HG02763 (cell line): ENCODE results near the gene ZNF415.
"Not testable (repeated sequence)": the region's sequence is repeated elsewhere in the genome, so short reads cannot be mapped to it uniquely, and the experiment has no call there.

Experiments used
- ATAC-seq: cut with Tn5 transposase; IDR thresholded peaks from one replicate; pipeline ENCODE4 v1.9.1; 2021; ENCODE audit warnings: mild to moderate bottlenecking, moderate library complexity; ENCODE audit not compliant: unreplicated experiment

ZNF415 gene

DNA sequence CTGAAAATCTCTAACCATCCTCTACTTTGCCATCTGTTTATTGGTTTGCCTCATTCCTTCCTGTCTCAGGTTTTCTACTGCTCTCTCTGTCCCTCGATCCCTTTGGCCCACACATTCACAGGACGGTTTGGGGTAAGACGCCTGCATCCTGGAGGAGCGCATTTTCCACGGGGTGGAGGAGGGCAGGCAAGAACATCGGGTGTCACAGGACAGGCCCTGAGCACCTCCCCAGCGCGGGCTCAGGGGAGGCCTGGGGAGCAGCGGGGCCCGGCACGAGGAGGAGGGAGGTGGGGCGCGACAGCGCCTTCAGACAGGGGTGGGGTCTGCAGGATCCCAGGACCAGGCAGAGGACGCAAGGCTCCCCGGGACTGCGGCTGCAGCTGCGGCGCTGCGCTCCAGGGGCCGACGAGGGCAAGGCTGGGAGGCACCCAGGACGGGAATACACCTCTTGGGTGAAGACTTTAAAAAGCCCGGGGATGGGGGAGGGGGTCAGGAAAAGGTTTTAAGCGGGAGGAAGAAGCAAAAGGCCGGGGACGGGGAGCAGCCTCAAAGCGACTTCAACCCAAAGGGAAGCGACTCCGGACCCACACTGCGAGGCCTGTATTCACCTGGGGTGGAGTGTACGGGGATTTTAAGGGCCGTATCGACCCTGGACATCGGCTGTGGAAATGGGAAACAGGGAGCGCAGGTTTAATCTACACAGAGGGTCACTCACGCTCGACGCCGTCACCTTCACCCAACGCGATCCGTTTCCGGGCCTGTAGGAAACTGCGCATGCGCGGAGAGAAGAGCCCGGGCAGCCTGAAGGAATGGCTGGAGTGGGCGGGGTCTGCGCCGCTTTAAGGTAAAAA is at the start of gene ZNF415:
TSS of gene ZNF415 (minus strand) at position 770 of the 851 bp plus-strand sequence. CDS start 10,234 bp downstream, outside the sequence.
- ATAC-seq = no peak

DNA sequence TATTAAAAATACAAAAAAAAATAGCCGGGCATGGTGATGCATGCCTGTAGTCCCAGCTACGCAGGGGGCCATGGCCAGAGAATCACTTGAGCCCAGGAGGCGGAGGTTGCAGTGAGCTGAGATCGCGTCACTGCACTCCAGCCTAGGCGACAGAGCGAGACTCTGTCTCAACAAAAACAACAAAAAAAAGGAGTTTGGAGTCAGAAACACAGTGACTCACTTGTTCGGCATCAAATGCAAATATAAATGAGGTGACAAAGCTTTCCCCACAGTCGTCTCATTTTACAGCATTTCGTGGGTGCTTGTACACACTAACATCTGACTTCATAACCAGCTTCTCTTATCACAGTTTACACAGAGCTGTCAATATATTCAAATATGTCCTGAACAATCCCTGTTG is 49.5 kb upstream of the ZNF415 start:
- no peak for ATAC-seq

- ATAC-seq = no peak
Measured at GRCh38 chr19:53177986-53178385, 45.3 kb upstream of the ZNF415 start.

DNA sequence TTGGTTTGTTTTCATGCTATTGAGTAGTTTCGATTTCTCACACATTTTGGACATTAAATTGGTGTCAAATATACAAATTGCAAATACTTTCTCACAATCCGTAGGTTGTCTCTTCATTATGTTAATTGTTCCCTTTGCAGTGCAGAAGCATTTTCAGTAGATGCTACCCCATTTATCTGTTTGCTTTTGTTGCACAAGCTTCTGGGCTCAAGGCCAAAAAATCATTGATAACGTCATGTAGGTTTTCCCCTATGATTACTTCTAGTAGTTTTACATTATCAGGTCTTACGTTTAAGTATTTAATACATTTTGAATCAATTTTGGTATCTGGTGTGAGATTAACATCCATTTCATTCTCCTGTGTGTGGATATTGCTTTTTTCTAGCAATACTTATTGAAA is 40.2 kb upstream of the ZNF415 start:
- ATAC-seq = no peak

DNA sequence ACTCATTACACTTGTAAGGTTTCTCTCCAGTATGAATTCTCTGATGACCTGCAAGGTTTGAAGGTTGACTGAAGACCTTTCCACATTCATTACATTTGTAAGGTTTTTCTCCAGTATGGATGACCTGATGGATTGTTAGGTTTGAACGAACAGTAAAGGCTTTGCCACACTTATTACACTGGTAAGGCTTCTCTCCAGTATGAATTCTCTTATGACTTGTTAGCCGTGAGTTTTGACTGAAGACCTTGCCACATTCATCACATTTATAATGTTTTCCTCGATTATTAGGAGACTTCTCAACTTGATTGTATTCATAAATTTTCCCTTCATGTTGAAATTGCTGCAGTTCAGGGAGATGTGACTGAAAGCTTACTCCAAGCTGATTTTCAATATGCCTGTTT is 33.0 kb upstream of the ZNF415 start:
- ATAC-seq = no peak

DNA sequence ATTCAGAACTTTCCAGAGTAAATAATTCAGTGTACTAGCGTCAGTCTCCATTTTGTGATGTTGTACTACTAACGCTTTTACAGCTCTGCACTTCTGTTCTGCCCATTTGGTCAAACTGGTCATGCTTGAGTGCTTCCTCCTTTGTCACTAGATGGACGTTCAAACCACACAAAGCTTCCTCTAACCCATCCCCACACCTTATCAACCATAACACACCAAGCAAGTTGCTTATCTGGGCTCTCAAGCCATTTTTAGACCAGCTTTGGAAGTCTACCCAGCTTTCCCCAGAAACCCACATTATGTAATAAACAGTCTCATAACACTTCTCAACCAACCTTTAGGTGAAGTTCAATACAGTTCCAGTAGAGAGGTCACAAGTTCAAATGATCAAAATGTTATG is 28.4 kb upstream of the ZNF415 start:
- ATAC-seq = no peak

DNA sequence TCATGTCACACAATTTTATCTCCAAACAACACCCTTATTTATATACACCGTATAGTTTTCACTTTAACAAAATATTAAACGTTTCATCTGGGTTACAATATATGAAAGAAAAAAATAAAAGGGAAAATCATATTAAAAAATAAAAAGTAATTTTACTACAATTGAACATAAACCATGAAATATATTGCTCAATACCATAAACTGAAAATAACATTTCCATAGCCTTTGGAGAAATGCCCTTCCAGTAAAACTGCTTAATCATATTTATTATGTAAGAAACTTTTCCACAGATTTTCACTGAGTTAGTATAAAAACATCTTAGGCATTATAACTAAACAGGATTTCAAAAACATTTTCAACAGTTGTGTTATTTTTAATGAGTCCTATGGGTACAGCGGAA is 27.6 kb upstream of the ZNF415 start:
- ATAC-seq = no peak

DNA sequence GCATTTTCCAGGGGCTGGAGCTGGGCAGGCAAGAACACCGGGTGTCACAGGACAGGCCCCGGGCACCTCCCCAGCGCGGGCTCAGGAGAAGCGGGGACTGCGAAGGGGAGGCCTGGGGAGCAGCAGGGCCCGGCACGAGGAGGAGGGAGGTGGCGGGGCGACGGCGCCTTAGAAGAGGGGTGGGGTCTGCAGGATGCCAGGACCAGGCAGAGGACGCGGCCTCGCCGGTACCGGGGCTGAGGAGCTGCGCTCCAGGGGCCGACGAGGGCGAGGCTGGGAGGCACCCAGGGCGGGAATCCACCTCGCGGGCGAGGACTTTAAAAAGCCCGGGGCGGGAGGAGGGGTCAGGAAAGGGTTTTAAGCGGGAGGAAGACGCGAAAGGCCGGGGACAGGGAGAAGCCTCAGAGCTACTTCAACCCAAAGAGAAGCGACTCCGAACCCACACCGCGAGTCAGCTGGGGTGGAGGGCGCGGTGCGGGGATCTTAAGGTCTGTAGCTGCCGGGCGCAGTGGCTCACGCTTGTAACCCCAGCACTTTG is 25.5 kb upstream of the ZNF415 start:
- no peak for ATAC-seq

GRCh38 chr19:53157626-53158025 is 24.9 kb upstream of the ZNF415 start:
- no peak for ATAC-seq

GRCh38 chr19:53156850-53157249 is 24.1 kb upstream of the ZNF415 start:
- no peak for ATAC-seq

DNA sequence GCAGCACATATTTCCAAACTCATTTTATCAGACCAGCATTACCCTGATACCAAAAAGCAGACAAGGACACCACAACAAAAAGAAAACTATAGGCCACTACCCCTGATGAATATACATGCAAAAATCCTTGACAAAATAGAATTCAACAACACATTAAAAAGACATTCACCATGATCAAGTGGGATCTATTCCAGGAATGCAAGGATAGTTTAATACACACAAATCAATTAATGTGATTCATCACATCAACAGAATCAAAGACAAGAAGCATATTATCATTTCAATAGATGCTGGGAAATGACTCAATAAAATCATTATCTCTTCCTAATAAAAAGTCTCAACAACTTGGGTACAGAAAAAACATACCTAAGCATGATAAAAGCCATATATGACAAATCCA is 14.9 kb upstream of the ZNF415 start:
- ATAC-seq = no peak

DNA sequence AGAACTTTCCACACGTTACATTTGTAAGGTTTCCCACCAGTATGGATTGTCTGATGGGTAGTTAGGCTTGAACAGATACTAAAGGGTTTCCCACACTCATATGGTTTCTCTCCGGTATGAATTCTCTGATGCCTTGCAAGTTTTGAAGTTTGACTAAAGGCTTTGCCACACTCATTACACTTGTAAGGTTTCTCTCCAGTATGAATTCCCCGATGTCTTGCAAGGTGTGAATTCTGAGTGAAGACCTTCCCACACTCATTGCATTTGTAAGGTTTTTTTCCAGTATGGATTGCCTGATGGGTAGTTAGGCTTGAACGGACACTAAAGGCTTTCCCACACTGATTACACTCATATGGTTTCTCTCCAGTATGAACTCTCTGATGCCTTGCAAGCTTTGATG is 7.6 kb upstream of the ZNF415 start:
- ATAC-seq = no peak

GRCh38 chr19:53136432-53136831 is 3.7 kb upstream of the ZNF415 start:
- no peak for ATAC-seq

GRCh38 chr19:53131727-53132126 is 983 bp downstream of the ZNF415 start:
- no peak for ATAC-seq

- ATAC-seq = no peak
Measured at GRCh38 chr19:53131085-53131590, 1.6 kb downstream of the ZNF415 start.

DNA sequence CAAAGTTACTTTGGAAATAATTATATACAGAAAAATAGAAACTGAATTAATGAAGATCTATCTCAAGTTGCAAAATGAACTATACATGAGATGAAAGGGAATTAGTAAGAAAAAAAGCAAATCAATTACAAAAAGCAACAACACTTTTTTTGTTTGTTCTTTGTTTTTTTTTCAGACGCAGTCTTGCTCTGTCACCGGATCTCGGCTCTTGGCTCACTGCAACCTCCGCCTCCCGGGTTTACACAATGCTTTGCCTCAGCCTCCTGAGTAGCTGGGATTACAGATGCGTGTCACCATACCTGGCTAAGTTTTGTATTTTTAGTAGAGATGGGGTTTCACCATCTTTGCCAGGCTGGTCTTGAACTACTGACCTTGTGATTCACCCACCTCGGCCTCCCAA is 2.2 kb downstream of the ZNF415 start:
- no peak for ATAC-seq

GRCh38 chr19:53126733-53127526 is 5.8 kb downstream of the ZNF415 start:
- ATAC-seq = not testable (repeated sequence)

DNA sequence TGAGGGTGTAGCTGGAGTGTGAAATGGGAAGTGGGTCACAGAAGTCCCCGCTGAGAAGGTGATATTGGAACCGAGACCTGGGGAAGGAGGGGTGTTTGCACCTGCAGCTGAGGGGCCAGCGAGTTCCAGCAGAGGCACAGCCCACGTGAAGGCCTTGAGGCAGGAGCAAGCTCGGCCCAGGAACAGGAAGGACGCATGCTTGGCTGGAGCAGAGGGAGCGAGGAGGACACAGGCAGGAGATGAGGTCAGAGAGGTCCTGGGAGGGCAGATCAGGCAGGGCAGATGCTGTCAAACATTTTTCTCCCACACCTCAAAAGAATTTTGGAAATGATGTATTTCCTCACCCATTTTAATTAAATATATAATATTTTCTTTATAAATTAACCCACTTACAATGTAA is 9.3 kb downstream of the ZNF415 start:
- no peak for ATAC-seq

DNA sequence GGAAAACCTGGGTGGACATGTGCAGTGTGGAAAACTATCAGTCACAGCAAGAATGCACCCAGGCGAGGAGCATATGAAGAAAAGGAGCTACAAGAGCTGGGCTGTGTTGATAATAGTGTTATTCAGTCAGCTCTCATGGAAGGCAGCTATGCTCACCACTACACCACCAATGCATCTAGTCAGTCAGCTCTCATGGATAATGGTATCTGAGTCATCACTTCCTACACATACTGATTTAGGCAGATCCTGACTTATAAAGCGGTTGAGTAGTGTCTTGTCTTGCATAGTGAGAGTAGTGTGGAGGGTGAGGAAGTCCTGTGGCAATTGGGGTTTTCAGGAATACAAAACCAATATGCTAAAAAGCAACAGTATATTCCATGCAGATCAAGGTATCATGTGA is 20.4 kb downstream of the ZNF415 start:
- ATAC-seq = no peak

- no peak for ATAC-seq
Measured at GRCh38 chr19:53109527-53109926, 23.2 kb downstream of the ZNF415 start.
